B cell (primary cell): ENCODE measurements around the gene TLR9.

ENCODE experiments used
- EZH2 ChIP-seq: IDR thresholded peaks from 2 replicates; pipeline ENCODE4 v1.6.1; 2012; ENCODE audit warnings: borderline replicate concordance, low read depth, mild to moderate bottlenecking, moderate library complexity, low read length; ENCODE audit not compliant: insufficient read depth, poor library complexity, severe bottlenecking
- TF ChIP-seq, protein P1 (sequence below): fragments of 200-600 bp; IDR thresholded peaks from one replicate; pipeline ENCODE4 v1.8.0; 2022; ENCODE audit warnings: antibody characterized with exemption, mild to moderate bottlenecking

DNA sequence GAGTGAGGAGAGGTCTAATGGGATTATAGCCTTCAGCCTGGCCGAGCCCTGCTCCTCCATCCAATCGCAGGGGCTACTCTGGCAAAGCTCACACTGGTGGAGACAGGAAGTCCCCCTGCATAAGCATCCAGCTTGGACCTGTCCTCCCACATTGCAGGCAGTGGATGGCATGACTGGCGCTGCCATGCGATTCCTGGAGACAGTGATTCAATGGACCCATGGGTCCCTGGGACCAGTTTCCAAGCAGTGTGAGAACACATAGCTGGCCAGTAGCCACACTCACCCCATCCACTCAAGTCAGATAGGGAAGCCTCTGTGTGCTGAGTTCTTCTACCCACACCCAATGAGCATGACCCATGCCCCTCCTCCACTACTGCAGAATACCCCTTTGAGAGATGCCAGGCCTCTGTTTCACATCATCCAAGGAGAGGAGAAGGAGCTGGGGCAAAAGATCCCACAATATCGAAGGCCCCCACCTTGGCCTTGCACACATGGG is 53.1 kb downstream of the TLR9 start:
- TF ChIP-seq, protein P1, sequence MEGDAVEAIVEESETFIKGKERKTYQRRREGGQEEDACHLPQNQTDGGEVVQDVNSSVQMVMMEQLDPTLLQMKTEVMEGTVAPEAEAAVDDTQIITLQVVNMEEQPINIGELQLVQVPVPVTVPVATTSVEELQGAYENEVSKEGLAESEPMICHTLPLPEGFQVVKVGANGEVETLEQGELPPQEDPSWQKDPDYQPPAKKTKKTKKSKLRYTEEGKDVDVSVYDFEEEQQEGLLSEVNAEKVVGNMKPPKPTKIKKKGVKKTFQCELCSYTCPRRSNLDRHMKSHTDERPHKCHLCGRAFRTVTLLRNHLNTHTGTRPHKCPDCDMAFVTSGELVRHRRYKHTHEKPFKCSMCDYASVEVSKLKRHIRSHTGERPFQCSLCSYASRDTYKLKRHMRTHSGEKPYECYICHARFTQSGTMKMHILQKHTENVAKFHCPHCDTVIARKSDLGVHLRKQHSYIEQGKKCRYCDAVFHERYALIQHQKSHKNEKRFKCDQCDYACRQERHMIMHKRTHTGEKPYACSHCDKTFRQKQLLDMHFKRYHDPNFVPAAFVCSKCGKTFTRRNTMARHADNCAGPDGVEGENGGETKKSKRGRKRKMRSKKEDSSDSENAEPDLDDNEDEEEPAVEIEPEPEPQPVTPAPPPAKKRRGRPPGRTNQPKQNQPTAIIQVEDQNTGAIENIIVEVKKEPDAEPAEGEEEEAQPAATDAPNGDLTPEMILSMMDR = no peak
- TF ChIP-seq EZH2 = no peak
